PC-9 (cell line): ENCODE results near the gene KCNJ6. TPM values are rescaled to one million over a fixed set of nuclear protein-coding genes. Genes with fewer than 3 reads are reported as not detected.

Source experiments
- BruUV-seq: library from RNA; stranded (reverse); fragments of 400-500 nt; replicated peaks from 2 replicates; lab custom pipeline; 2021; lab: Mats Ljungman, UMichigan
- CTCF ChIA-PET: fragments of 300-600 bp; sonication (Branson Sonifier 250); formaldehyde crosslinking; loops from one replicate; lab custom pipeline; 2022; ENCODE audit warnings: antibody characterized with exemption; lab: Charles Lee
- POLR2A ChIA-PET: fragments of 300-600 bp; sonication (Branson Sonifier 250); formaldehyde crosslinking; loops from one replicate; lab custom pipeline; 2022; ENCODE audit warnings: antibody characterized with exemption; ENCODE audit not compliant: unreplicated experiment; lab: Charles Lee
- DNase-seq, 2 experiments: peaks; one replicate each; pipeline versions ENCODE4 v3.0.0 to v3.0.0-alpha.2; 2015 to 2022; ENCODE audit warnings: mixed read lengths in 1 of 2
- H2AFZ ChIP-seq: fragments of 200-600 bp; sonication (generic); 2 replicates; pipeline ENCODE4 v1.8.1; 2017; ENCODE audit warnings: antibody characterized with exemption
- H3F3A ChIP-seq: fragments of 200-600 bp; sonication (generic); 2 replicates; pipeline ENCODE4 v1.8.1; 2017; ENCODE audit warnings: antibody characterized with exemption, mild to moderate bottlenecking, low read depth; ENCODE audit not compliant: insufficient read depth
- H3K27ac ChIP-seq: fragments of 200-600 bp; sonication (generic); 2 replicates; pipeline ENCODE4 v1.6.1; 2016; ENCODE audit warnings: mixed run types
- H3K27me3 ChIP-seq: fragments of 200-600 bp; sonication (generic); 2 replicates; pipeline ENCODE4 v1.6.1; 2016; ENCODE audit warnings: low read depth, mixed run types; ENCODE audit not compliant: insufficient read depth
- H3K36me3 ChIP-seq: fragments of 200-600 bp; sonication (generic); 2 replicates; pipeline ENCODE4 v1.6.1; 2016; ENCODE audit warnings: low read depth, mixed run types
- H3K4me1 ChIP-seq: fragments of 200-600 bp; sonication (generic); replicated peaks from 2 replicates; pipeline ENCODE4 v1.6.1; 2016; ENCODE audit warnings: mixed run types; ENCODE audit not compliant: insufficient read depth
- H3K4me2 ChIP-seq: fragments of 200-600 bp; sonication (generic); 2 replicates; pipeline ENCODE4 v1.6.1; 2017; ENCODE audit warnings: mixed run types
- H3K4me3 ChIP-seq: fragments of 200-600 bp; sonication (generic); 2 replicates; pipeline ENCODE4 v1.6.1; 2016; ENCODE audit warnings: mixed run types
- H3K79me2 ChIP-seq: fragments of 200-600 bp; sonication (generic); 2 replicates; pipeline ENCODE4 v1.6.1; 2017; ENCODE audit warnings: low read depth, mixed run types
- H3K9me2 ChIP-seq: fragments of 200-600 bp; sonication (generic); 2 replicates; pipeline ENCODE4 v1.8.1; 2017; ENCODE audit warnings: mild to moderate bottlenecking; ENCODE audit not compliant: insufficient read depth
- H3K9me3 ChIP-seq: fragments of 200-600 bp; sonication (generic); 2 replicates; pipeline ENCODE4 v1.8.1; 2016; ENCODE audit warnings: low read depth; ENCODE audit not compliant: insufficient read depth
- H4K20me1 ChIP-seq: fragments of 200-600 bp; sonication (generic); 2 replicates; pipeline ENCODE4 v1.8.1; 2017; ENCODE audit not compliant: insufficient read depth
- CTCF ChIP-seq: fragments of 200-600 bp; sonication (generic); conservative IDR thresholded peaks from 2 replicates; pipeline ENCODE4 v1.6.1; 2017; ENCODE audit warnings: mixed run types, antibody characterized with exemption, mild to moderate bottlenecking, moderate library complexity
- EZH2 ChIP-seq: fragments of 200-600 bp; sonication (generic); IDR thresholded peaks from 2 replicates; pipeline ENCODE4 v1.8.0; 2017; ENCODE audit warnings: antibody characterized with exemption, low read depth
- intact Hi-C: fragments of 100-400 bp; cut with micrococcal nuclease; formaldehyde crosslinking; loops from one replicate; pipeline ENCODE4 v1.10.0; 2022; ENCODE audit not compliant: unreplicated experiment
- total RNA-seq: library from RNA; stranded (reverse); gene quantifications from 2 replicates; pipeline ENCODE4 v1.2.3, GENCODE V29; 2021

The KCNJ6 gene
- total RNA-seq, 1 experiment from 2014 or later, result not detected

GRCh38 chr21:37956772-37957171 lies 40.5 kb upstream of the KCNJ6 start:
- no peak overlapping the region for H3K4me2 ChIP-seq
- BruUV-seq, result no TSS peak
- H3F3A ChIP-seq, result no peaks in the 10 kb centered on the region
- no peaks in the 10 kb centered on the region for H3K36me3 ChIP-seq
- no peaks in the 10 kb centered on the region for H4K20me1 ChIP-seq
- H3K27me3 ChIP-seq, result peaks cover 9% of the 10 kb centered on the region
- no peak for DNase-seq
- TF ChIP-seq EZH2, result no peak
- no peak for TF ChIP-seq CTCF
- no peak overlapping the region for H3K27ac ChIP-seq
- H3K9me3 ChIP-seq, result no peaks in the 10 kb centered on the region
- intact Hi-C loops, result no loop called here
- no peaks in the 10 kb centered on the region for H3K4me1 ChIP-seq
- H2AFZ ChIP-seq, result no peak overlapping the region
- no peak overlapping the region for H3K4me3 ChIP-seq
- POLR2A ChIA-PET, result no interaction called here
- H3K79me2 ChIP-seq, result no peaks in the 10 kb centered on the region
- CTCF ChIA-PET, result no interaction called here
- H3K9me2 ChIP-seq, result no peaks in the 10 kb centered on the region

- H3K27ac ChIP-seq, result no peak overlapping the region
- intact Hi-C loops, result no loop called here
- no peak overlapping the region for H3K4me2 ChIP-seq
- H3K27me3 ChIP-seq, result 0 out of 2 replicates have a peak, but pooled peaks cover 14% of the 10 kb centered on the region
- no peaks in the 10 kb centered on the region for H3K4me1 ChIP-seq
- no peaks in the 10 kb centered on the region for H3K9me2 ChIP-seq
- ChIA-PET CTCF (no interaction called here), POLR2A (no interaction called here)
- TF ChIP-seq EZH2, result no peak
- no peak for TF ChIP-seq CTCF
- H4K20me1 ChIP-seq, result no peaks in the 10 kb centered on the region
- no peaks in the 10 kb centered on the region for H3F3A ChIP-seq
- no peak overlapping the region for H2AFZ ChIP-seq
- no peaks in the 10 kb centered on the region for H3K9me3 ChIP-seq
- H3K4me3 ChIP-seq, result no peak overlapping the region
- no peak for DNase-seq
- no peaks in the 10 kb centered on the region for H3K36me3 ChIP-seq
- H3K79me2 ChIP-seq, result no peaks in the 10 kb centered on the region
- BruUV-seq, result no TSS peak
Measured at GRCh38 chr21:37945036-37945435, 28.8 kb upstream of the KCNJ6 start.

- Histone ChIP-seq H2AFZ (no peak overlapping the region), H3K27ac (no peak overlapping the region), H3K27me3 (0 out of 2 replicates have a peak, but pooled peaks cover 14% of the 10 kb centered on the region), H4K20me1 (no peaks in the 10 kb centered on the region), H3K4me3 (no peak overlapping the region), H3K79me2 (no peaks in the 10 kb centered on the region), H3K36me3 (no peaks in the 10 kb centered on the region), H3K4me1 (no peaks in the 10 kb centered on the region), H3F3A (no peaks in the 10 kb centered on the region), H3K9me2 (no peaks in the 10 kb centered on the region), H3K4me2 (no peak overlapping the region), H3K9me3 (no peaks in the 10 kb centered on the region)
- ChIA-PET CTCF (no interaction called here), POLR2A (no interaction called here)
- TF ChIP-seq EZH2, result no peak
- no peak for TF ChIP-seq CTCF
- no TSS peak for BruUV-seq
- DNase-seq, result no peak
- intact Hi-C loops, result no loop called here
Measured at GRCh38 chr21:37944496-37944895, 28.2 kb upstream of the KCNJ6 start.
